Calu3 (cell line): ENCODE results near the gene BOD1L1. TPM values are rescaled to one million over a fixed set of nuclear protein-coding genes. Genes with fewer than 3 reads are reported as not detected.
A peak's percentile ranks its signal among the peaks of the same experiment; 100 is the strongest.

Experiments used
- Bru-seq: library from RNA; stranded (reverse); fragments of 400-500 nt; gene quantifications from one replicate; lab custom pipeline; 2021; lab: Mats Ljungman, UMichigan
- BruChase-seq, 2 experiments: library from RNA; stranded (reverse); fragments of 400-500 nt; gene quantifications; one replicate each; lab custom pipeline; 2021; lab: Mats Ljungman, UMichigan
- BruUV-seq: library from RNA; stranded (reverse); fragments of 400-500 nt; replicated peaks from 2 replicates; lab custom pipeline; 2021; lab: Mats Ljungman, UMichigan
- CTCF ChIA-PET: fragments of 300-600 bp; sonication (Branson Sonifier 250); formaldehyde crosslinking; loops from one replicate; lab custom pipeline; 2022; ENCODE audit warnings: antibody characterized with exemption; lab: Charles Lee
- DNase-seq: peaks from one replicate; pipeline ENCODE4 v3.0.0; 2022
- H3K27ac Mint-ChIP-seq: one replicate; pipeline ENCODE4 v1.8.0; 2022; ENCODE audit warnings: mixed read lengths; ENCODE audit not compliant: unreplicated experiment
- H3K27me3 Mint-ChIP-seq: one replicate; pipeline ENCODE4 v1.8.0; 2022; ENCODE audit warnings: mixed read lengths; ENCODE audit not compliant: unreplicated experiment
- H3K36me3 Mint-ChIP-seq: one replicate; pipeline ENCODE4 v1.8.0; 2022; ENCODE audit warnings: mild to moderate bottlenecking, moderate library complexity, mixed read lengths; ENCODE audit not compliant: insufficient read depth, unreplicated experiment
- H3K4me1 Mint-ChIP-seq: one replicate; pipeline ENCODE4 v1.8.0; 2022; ENCODE audit warnings: mild to moderate bottlenecking, low read depth, mixed read lengths; ENCODE audit not compliant: unreplicated experiment
- H3K4me3 Mint-ChIP-seq: one replicate; pipeline ENCODE4 v1.8.0; 2022; ENCODE audit warnings: mild to moderate bottlenecking, low read depth, moderate library complexity, mixed read lengths; ENCODE audit not compliant: unreplicated experiment
- H3K9me3 Mint-ChIP-seq: one replicate; pipeline ENCODE4 v1.8.0; 2022; ENCODE audit warnings: low read depth, mixed read lengths; ENCODE audit not compliant: unreplicated experiment
- CTCF ChIP-seq: fragments of 200-600 bp; IDR thresholded peaks from one replicate; pipeline ENCODE4 v1.8.0; 2022; ENCODE audit warnings: antibody characterized with exemption; ENCODE audit not compliant: unreplicated experiment
- intact Hi-C: fragments of 100-400 bp; cut with micrococcal nuclease; formaldehyde crosslinking; loops from one replicate; pipeline ENCODE4 v1.10.0; 2022; ENCODE audit not compliant: unreplicated experiment
- long read RNA-seq: library from polyadenylated mRNA; stranded (forward); transcript quantifications from one replicate; pipeline ENCODE4 v2.0.0, GENCODE V29; 2022
- total RNA-seq: library from RNA; stranded (reverse); gene quantifications from 2 replicates; pipeline ENCODE4 v1.2.3, GENCODE V29; 2022

Gene BOD1L1
- total RNA-seq (25.3 and 25.7 TPM in 2 replicates), Bru-seq, nascent RNA (percentile 79 among the genes with signal in this experiment), BruChase-seq, experiment 1, labeled RNA remaining after a 6-hour chase (percentile 88 among the genes with signal in this experiment), BruChase-seq, experiment 2, labeled RNA remaining after a 2-hour chase (percentile 78 among the genes with signal in this experiment)
- long read RNA-seq, partial matches to known transcripts, result 15 of 16 reads
- long read RNA-seq, other reads (novel, unspliced or antisense), result 1 of 16 reads

- TSS peak; percentile 87 for BruUV-seq
- CTCF ChIA-PET, result no interaction called here
- TF ChIP-seq CTCF, result peak; percentile 22
- H3K4me3 Mint-ChIP-seq, result peak within 1 kb of the TSS; percentile 81
- H3K27me3 Mint-ChIP-seq, result no peaks in the 10 kb centered on the region
- intact Hi-C loops, result no loop called here
- H3K27ac Mint-ChIP-seq, result peak within 1 kb of the TSS; percentile 95
- peak; percentile 77 for DNase-seq
- H3K36me3 Mint-ChIP-seq, result peaks cover 23% of the 10 kb centered on the region
- no peaks in the 10 kb centered on the region for H3K9me3 Mint-ChIP-seq
- peaks cover 10% of the 10 kb centered on the region for H3K4me1 Mint-ChIP-seq
Measured at GRCh38 chr4:13627606-13628311, at the start of gene BOD1L1. BOD1L1 (minus strand) TSS chr4:13627725; CDS start chr4:13627587, 138 bp downstream.

- Mint-ChIP-seq H3K36me3 (no peaks in the 10 kb centered on the region), H3K9me3 (peaks cover 9% of the 10 kb centered on the region), H3K4me3 (no peak overlapping the region), H3K27me3 (no peaks in the 10 kb centered on the region), H3K27ac (no peak overlapping the region), H3K4me1 (peaks cover 12% of the 10 kb centered on the region)
- TF ChIP-seq CTCF, result no peak
- CTCF ChIA-PET, result no interaction called here
- no peak for DNase-seq
- intact Hi-C loops, result no loop called here
- BruUV-seq, result no TSS peak
Measured at GRCh38 chr4:13674971-13675370, 47.4 kb upstream of the BOD1L1 start.

- TF ChIP-seq CTCF, result no peak
- no peaks in the 10 kb centered on the region for H3K27me3 Mint-ChIP-seq
- CTCF ChIA-PET, result no interaction called here
- no TSS peak for BruUV-seq
- no peak overlapping the region for H3K4me3 Mint-ChIP-seq
- no peaks in the 10 kb centered on the region for H3K36me3 Mint-ChIP-seq
- intact Hi-C loops, result no loop called here
- no peak overlapping the region for H3K27ac Mint-ChIP-seq
- DNase-seq, result no peak
- peaks cover 5% of the 10 kb centered on the region for H3K9me3 Mint-ChIP-seq
- peaks cover 7% of the 10 kb centered on the region for H3K4me1 Mint-ChIP-seq
Measured at GRCh38 chr4:13673167-13673566, 45.6 kb upstream of the BOD1L1 start.

GRCh38 chr4:13670456-13671160 lies 43.1 kb upstream of the BOD1L1 start:
- no peak for TF ChIP-seq CTCF
- H3K36me3 Mint-ChIP-seq, result no peaks in the 10 kb centered on the region
- no peak overlapping the region for H3K4me3 Mint-ChIP-seq
- no peaks in the 10 kb centered on the region for H3K4me1 Mint-ChIP-seq
- H3K9me3 Mint-ChIP-seq, result no peaks in the 10 kb centered on the region
- DNase-seq, result no peak
- BruUV-seq, result no TSS peak
- no peak overlapping the region for H3K27ac Mint-ChIP-seq
- no peaks in the 10 kb centered on the region for H3K27me3 Mint-ChIP-seq
- intact Hi-C loops, result no loop called here
- CTCF ChIA-PET, result no interaction called here
